T-helper 1 cell treated with Interleukin-12 subunit alpha and Interleukin-12 subunit beta and Interleukin-4 antibody, amounts not matched to agents 30 μg/mL and 1 μg/mL, for 36 hours (primary cell): Measurements from ENCODE around the gene NUMA1.
A peak's percentile ranks its signal among the peaks of the same experiment; 100 is the strongest.

Experiments
- H3K27ac Mint-ChIP-seq: one replicate; pipeline ENCODE4 v1.8.0; 2021; ENCODE audit warnings: mild to moderate bottlenecking, mixed read lengths
- H3K27me3 Mint-ChIP-seq: one replicate; pipeline ENCODE4 v1.8.0; 2021; ENCODE audit warnings: low read depth, mixed read lengths
- H3K36me3 Mint-ChIP-seq: one replicate; pipeline ENCODE4 v1.8.0; 2021; ENCODE audit warnings: low read depth, mixed read lengths
- H3K4me1 Mint-ChIP-seq: one replicate; pipeline ENCODE4 v1.8.0; 2021; ENCODE audit warnings: low read depth, mixed read lengths
- H3K4me3 Mint-ChIP-seq: one replicate; pipeline ENCODE4 v1.8.0; 2021; ENCODE audit warnings: mild to moderate bottlenecking, moderate library complexity, mixed read lengths
- H3K9me3 Mint-ChIP-seq: one replicate; pipeline ENCODE4 v1.8.0; 2021; ENCODE audit warnings: mixed read lengths

Gene NUMA1

DNA sequence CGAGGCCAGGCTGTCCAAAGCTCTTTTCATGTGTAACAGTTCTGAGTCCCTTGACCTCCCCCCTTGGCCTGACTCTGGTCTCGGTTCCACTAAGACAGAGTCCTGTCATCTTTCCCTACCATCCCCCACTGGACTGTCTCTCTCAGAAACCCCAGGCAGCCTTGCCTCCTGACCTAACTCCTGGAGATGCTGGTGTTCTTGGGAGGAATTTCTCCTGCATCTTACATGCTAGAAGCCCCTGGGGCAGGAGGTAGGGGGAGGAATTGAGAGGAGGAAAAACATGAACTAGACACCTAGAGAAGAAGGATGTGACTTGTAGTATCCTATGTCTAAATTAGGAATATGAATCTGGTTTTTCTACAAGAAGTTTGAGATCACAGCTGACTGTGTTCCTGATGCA, 82.3 kb downstream of the NUMA1 start:
- Mint-ChIP-seq H3K4me1 (peaks cover 20% of the 10 kb centered on the region), H3K27me3 (no peaks in the 10 kb centered on the region), H3K36me3 (peaks cover 26% of the 10 kb centered on the region), H3K9me3 (no peaks in the 10 kb centered on the region), H3K4me3 (no peak overlapping the region), H3K27ac (peak overlapping the region; percentile 94)

DNA sequence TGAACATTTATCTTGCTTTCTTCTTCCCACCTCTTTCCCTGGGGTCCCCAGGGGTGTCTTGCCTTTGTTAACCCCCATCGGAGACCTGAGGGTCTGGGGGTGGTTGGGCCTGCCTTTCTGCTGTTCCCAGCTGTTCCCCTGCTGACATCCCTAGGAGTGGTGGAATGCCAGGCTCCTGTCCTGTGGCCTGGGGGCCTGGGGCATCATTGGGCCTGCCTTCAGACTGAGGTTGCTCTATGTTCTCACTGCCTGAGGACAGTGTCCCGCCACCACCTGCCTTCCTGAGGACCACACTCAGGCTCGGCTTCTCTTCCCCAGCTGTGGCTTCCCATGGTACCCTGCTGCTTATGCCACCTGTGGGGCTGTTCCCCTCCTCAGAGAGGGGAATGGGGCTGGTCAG, 82.7 kb downstream of the NUMA1 start:
- Mint-ChIP-seq H3K36me3 (peaks cover 23% of the 10 kb centered on the region), H3K27me3 (no peaks in the 10 kb centered on the region), H3K4me3 (no peak overlapping the region), H3K4me1 (peaks cover 20% of the 10 kb centered on the region), H3K9me3 (no peaks in the 10 kb centered on the region), H3K27ac (no peak overlapping the region)

- Mint-ChIP-seq H3K9me3 (no peaks in the 10 kb centered on the region), H3K4me3 (no peak overlapping the region), H3K4me1 (peaks cover 24% of the 10 kb centered on the region), H3K36me3 (peaks cover 20% of the 10 kb centered on the region), H3K27me3 (no peaks in the 10 kb centered on the region), H3K27ac (no peak overlapping the region)
Measured at GRCh38 chr11:71996946-71997345, 83.4 kb downstream of the NUMA1 start.

GRCh38 chr11:71996517-71996916, 83.8 kb downstream of the NUMA1 start:
- Mint-ChIP-seq H3K4me3 (no peak overlapping the region), H3K27me3 (no peaks in the 10 kb centered on the region), H3K27ac (no peak overlapping the region), H3K9me3 (no peaks in the 10 kb centered on the region), H3K4me1 (peaks cover 24% of the 10 kb centered on the region), H3K36me3 (peaks cover 17% of the 10 kb centered on the region)

DNA sequence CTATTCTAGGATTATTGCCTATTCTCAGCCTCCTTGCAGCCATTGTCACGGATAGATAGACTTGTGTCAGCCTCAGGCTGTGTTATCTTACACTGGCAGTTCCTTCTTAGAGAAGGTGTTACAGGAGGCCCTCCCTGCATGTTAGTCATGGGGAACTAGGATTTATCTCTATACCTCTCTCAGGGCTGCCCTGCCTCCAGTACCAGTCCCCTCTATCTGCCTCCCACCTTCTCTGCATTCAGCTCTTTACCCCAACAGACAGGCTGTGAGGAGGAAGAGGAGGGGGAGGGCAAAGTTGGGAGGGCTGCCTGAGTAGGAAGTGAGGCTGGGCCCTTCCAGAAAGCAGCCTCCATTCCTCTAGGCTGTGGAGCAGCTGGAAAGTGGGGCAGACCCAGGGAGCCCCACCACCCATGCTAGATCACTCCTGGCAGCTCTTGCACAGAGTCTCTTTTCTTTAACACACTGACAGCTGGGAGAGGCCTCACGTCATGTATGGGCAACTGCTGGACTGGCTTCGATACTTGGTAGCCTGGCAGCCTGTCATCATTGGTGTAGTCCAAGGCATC, 84.5 kb downstream of the NUMA1 start:
- H3K36me3 Mint-ChIP-seq, result peaks cover 19% of the 10 kb centered on the region
- no peak overlapping the region for H3K27ac Mint-ChIP-seq
- no peaks in the 10 kb centered on the region for H3K9me3 Mint-ChIP-seq
- H3K4me1 Mint-ChIP-seq, result peaks cover 26% of the 10 kb centered on the region
- no peaks in the 10 kb centered on the region for H3K27me3 Mint-ChIP-seq
- H3K4me3 Mint-ChIP-seq, result no peak overlapping the region

GRCh38 chr11:71994786-71995185, 85.6 kb downstream of the NUMA1 start:
- Mint-ChIP-seq H3K4me3 (no peak overlapping the region), H3K36me3 (peaks cover 22% of the 10 kb centered on the region), H3K4me1 (peaks cover 26% of the 10 kb centered on the region), H3K9me3 (no peaks in the 10 kb centered on the region), H3K27ac (no peak overlapping the region), H3K27me3 (no peaks in the 10 kb centered on the region)

DNA sequence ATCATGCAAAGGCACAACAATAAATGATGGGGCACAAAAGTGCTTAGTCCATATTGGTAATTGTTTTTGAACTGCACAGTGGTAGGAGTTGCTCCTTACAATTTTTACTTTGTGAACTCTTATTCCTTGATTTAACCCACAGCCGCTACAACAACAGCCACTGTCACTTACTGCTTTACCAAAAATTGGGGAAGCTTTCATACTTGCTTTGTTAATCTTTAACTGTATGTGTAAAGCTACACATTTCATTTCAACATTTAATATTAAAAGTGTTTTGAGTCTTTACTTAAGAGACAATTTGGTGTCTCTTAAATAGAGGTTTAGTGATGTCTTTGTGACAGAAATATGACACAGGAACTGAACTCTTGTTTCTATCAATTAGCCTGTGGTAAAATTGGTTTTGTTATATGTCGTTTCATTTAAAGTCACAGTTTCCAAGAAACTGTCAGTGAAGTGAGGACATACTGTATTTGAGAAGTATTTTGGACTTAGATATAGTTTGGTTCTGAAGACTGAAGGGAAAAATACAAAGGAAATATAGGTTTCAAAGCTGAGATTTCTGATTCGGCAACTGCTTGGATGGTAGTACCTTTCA, 88.1 kb downstream of the NUMA1 start:
- Mint-ChIP-seq H3K9me3 (no peaks in the 10 kb centered on the region), H3K36me3 (peaks cover 13% of the 10 kb centered on the region), H3K4me3 (no peak overlapping the region), H3K27ac (no peak overlapping the region), H3K4me1 (peaks cover 7% of the 10 kb centered on the region), H3K27me3 (no peaks in the 10 kb centered on the region)

DNA sequence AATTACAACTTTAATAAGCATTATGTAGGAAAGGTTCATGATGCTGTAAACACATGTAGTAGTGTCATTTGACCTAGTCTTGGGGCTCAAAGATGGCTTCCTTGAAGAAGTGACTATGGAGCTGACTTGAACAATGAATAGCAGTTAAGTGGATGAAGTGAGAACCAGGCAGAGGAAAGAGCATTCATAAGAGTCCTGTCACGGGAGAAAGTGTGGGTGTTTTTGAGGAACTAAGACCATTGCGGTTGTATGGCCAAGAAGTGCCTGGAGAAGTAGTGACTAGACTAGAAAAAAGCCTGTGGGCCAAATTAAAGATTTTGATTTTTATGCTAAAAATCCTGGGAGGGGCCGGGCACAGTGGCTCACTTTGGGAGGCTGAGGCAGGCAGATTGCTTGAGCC, 88.8 kb downstream of the NUMA1 start:
- Mint-ChIP-seq H3K36me3 (peaks cover 10% of the 10 kb centered on the region), H3K9me3 (no peaks in the 10 kb centered on the region), H3K27me3 (no peaks in the 10 kb centered on the region), H3K4me1 (peaks cover 7% of the 10 kb centered on the region), H3K4me3 (no peak overlapping the region), H3K27ac (no peak overlapping the region)

GRCh38 chr11:71990701-71991100, 89.6 kb downstream of the NUMA1 start:
- Mint-ChIP-seq H3K4me1 (peaks cover 9% of the 10 kb centered on the region), H3K36me3 (peaks cover 11% of the 10 kb centered on the region), H3K4me3 (no peak overlapping the region), H3K9me3 (no peaks in the 10 kb centered on the region), H3K27me3 (no peaks in the 10 kb centered on the region), H3K27ac (no peak overlapping the region)

GRCh38 chr11:71988050-71988449, 92.3 kb downstream of the NUMA1 start:
- Mint-ChIP-seq H3K9me3 (no peaks in the 10 kb centered on the region), H3K36me3 (peaks cover 16% of the 10 kb centered on the region), H3K4me1 (peaks cover 9% of the 10 kb centered on the region), H3K27me3 (no peaks in the 10 kb centered on the region), H3K4me3 (no peak overlapping the region), H3K27ac (no peak overlapping the region)

DNA sequence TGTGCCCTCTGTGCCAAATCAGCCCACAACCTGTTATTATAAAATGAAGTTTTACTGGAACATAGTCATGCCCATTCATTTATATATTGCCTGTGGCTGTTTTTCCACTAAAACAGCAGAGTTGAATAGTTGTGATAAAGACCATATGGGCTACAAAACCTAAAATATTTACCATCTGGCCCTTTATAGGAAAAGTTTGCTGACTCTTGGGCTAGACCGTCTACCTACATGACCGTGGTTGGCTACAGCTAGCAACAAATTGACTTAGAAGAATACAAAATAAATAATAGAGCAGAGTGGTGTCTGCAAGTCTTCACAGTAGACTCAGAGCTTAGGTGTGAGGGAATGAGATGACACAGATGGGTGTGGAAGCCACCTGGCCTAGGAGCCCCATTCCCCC, 92.8 kb downstream of the NUMA1 start:
- Mint-ChIP-seq H3K27me3 (no peaks in the 10 kb centered on the region), H3K9me3 (no peaks in the 10 kb centered on the region), H3K4me3 (no peak overlapping the region), H3K4me1 (peaks cover 9% of the 10 kb centered on the region), H3K36me3 (peaks cover 16% of the 10 kb centered on the region), H3K27ac (no peak overlapping the region)

DNA sequence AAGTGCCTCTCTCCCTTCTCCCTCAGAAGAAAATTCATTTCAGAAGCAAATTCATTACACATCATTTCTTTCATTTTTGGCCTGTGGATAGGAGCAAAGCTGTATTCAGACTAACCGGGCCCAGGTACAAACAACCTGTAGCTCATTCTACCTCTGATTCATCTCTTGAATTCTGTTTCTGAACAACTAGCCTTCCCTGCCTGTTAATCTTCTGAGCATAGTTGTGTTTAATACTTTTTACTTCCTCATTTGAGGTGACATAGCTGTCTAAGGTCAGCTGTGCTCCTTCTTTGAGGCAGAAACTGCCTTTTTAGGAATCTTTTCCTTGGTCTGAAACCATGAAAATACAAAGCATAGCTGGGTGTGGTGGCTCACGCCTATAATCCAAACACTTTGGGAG, 94.2 kb downstream of the NUMA1 start:
- no peaks in the 10 kb centered on the region for H3K9me3 Mint-ChIP-seq
- H3K27ac Mint-ChIP-seq, result no peak overlapping the region
- no peak overlapping the region for H3K4me3 Mint-ChIP-seq
- H3K27me3 Mint-ChIP-seq, result no peaks in the 10 kb centered on the region
- peaks cover 18% of the 10 kb centered on the region for H3K36me3 Mint-ChIP-seq
- peaks cover 4% of the 10 kb centered on the region for H3K4me1 Mint-ChIP-seq

DNA sequence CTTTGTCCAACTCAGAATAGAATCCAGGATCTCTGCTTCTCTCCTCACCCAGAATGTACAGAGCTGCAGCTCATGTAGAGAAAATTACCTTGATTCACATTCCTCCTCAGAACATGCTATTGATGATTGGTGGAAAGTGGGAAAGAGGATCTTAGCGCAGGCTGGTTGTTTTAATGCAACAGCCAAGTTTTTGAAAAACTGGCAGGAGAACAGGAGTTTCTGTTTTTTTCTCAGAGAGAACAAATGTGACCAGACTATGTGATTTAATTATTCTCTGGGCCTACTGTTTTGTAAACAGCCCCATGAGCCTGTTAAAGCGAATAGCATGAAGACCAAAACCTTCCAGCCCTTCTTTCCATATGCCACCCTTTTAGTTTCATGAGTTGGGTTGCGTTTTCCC, 100.7 kb downstream of the NUMA1 start:
- peaks cover 4% of the 10 kb centered on the region for H3K4me1 Mint-ChIP-seq
- no peaks in the 10 kb centered on the region for H3K27me3 Mint-ChIP-seq
- H3K27ac Mint-ChIP-seq, result no peak overlapping the region
- no peaks in the 10 kb centered on the region for H3K9me3 Mint-ChIP-seq
- H3K36me3 Mint-ChIP-seq, result peaks cover 20% of the 10 kb centered on the region
- no peak overlapping the region for H3K4me3 Mint-ChIP-seq

DNA sequence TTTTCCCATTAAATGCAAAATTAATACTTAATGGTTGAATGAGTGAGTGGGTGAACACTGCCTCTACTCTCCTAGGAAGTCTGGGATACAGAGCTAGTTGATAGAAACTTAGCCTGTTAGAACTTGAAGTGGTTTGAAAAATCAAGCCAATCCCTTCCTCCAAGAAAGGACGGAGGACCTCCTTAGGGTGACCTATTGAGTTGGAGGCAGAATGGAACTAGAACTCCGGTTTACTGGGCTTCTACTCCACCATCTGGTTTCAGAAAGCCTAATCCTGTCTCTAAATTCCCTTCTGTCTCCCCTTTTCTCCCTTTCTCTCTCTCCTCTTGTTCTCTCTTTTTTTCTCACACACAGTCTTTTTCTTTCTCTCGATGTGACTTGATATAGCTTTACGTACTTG, 101.2 kb downstream of the NUMA1 start:
- Mint-ChIP-seq H3K27ac (no peak overlapping the region), H3K4me1 (peaks cover 4% of the 10 kb centered on the region), H3K36me3 (peaks cover 20% of the 10 kb centered on the region), H3K9me3 (no peaks in the 10 kb centered on the region), H3K4me3 (no peak overlapping the region), H3K27me3 (no peaks in the 10 kb centered on the region)

DNA sequence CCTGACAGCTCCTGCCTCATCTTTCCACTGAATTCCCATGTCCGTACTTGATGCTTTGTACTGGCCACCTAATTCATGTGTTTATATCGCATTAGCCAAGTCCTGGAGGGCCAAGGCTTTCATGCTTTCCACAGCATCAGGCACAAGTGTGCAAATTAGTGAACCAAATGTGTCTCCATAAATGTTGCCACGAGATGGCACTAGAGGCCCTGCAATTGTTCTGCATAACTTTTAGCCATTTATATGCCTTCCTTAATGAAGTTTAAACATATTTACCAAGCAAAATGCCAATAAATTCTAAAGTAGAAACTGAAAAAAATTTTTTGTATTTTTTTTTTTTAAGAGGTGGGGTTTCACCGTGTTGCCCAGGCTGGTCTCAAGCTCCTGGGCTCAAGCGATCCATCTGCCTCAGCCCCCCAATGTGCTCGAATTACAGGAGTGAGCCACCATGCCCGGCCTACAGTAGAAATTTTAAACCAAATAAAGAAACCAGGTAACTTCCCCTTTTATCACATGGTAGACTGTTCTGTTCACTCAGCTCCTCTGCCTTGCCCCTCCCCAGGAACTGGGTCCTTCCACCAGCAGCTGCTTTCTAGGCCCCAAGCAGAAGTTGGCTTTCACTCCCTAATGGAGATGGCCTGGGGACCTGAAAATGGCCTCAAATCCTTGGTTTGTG, 102.5 kb downstream of the NUMA1 start:
- Mint-ChIP-seq H3K4me1 (peaks cover 4% of the 10 kb centered on the region), H3K4me3 (no peak overlapping the region), H3K27ac (peak overlapping the region; percentile 42), H3K27me3 (no peaks in the 10 kb centered on the region), H3K9me3 (no peaks in the 10 kb centered on the region), H3K36me3 (peaks cover 17% of the 10 kb centered on the region)
